A204.1 (cell line): ENCODE results near the gene PLCD3.

ENCODE experiments used
- FAIRE-seq: peaks from 2 replicates; lab custom pipeline; 2012; peaks lifted over from hg19 to GRCh38; lab: Jason Lieb, UNC

The PLCD3 gene

DNA sequence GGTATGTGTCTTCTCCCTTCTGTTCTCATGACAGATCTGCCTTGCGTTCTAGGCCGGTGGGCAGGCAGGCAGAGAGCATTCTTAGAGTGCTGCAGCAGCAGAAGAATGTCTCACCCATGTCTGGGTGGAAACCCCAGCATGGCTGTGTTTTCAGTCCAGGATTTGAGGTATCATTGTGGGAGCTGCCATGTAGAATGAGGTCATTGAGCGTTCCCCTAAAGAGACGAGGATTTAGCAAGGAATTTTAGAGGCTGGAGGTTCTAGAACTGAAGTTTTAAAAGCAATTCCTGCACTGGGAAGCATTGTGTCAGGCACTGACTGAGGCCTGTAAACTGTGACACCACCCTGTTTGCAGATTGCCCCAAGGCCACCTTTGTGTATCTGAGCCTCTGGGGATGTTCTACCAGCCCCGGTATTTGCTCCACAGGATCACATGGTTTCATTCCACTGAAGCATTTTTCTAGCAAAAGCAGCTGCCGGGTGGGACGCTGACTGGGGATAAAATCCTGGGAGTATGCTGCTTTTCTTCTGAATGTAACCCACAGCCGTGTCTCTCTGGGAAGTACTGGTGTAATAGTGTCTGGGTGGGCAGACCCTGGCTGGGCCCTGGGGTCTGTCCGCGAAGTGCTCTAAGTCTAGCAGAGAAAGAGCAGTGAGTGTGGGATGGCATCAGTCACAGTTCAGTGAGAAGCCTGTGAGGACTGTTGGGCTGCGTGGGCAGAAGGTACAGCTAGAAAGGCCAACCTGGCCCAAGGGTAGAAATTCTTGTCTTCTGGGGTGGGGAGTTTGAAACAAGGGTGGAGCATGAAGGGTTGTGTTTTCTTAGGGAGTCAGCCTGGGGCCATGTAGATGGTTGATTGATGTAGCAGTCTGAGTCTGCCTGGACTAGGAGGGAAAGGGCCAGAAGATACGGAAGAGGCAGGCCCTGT lies 30.2 kb downstream of the PLCD3 start:
- FAIRE-seq: no peak

DNA sequence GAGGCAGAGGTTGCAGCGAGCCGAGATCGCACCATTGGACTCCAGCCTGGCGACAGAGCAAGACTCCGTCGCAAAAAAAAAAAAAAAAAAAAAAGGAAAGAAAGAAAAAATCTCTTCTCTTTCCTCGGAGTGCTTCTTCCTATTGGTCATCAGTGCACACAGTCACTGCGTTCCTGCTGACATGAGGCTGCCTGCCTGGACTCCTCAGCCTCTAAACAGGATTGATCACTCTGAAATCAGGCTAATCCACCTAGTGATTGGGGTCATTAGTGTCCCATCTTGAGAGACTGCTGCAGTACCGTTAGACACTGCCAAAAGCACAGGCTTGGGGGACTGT lies 30.8 kb downstream of the PLCD3 start:
- FAIRE-seq: no peak

DNA sequence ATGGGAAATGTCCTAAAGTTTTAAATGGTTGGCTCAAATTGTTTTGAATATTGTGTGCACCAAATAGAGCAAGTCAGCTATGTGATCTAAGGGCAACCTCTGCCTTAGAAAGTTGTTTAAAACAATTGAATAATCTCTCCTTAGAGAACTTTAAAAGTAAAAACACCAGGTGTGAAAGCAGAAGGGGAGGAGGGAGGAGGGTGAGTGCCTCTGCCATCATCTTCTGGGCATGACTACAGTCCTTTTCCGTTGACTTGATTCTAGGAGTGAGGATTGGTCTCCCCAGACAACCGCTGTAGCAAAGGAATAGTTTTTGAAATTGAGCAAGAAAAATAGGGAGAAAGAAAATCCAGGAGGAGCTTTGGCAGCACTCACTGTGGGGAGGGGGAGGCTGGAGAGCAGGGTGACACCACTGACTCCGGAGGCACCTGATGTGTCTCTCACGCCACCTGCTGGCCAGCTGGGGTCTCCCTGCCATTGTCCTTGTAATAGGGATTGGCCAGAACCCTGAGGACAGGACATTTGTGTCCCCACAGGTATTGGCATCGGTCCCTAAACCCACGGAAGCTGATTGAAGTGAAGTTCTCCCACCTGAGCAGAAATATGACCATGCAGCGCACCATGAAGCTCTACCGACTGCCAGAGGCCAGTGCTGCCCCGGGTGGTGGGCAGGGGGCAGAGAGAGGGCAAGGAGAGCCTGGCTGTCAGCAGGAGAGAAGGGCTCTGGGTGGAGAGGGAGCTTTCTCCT lies 33.3 kb downstream of the PLCD3 start:
- no peak for FAIRE-seq

DNA sequence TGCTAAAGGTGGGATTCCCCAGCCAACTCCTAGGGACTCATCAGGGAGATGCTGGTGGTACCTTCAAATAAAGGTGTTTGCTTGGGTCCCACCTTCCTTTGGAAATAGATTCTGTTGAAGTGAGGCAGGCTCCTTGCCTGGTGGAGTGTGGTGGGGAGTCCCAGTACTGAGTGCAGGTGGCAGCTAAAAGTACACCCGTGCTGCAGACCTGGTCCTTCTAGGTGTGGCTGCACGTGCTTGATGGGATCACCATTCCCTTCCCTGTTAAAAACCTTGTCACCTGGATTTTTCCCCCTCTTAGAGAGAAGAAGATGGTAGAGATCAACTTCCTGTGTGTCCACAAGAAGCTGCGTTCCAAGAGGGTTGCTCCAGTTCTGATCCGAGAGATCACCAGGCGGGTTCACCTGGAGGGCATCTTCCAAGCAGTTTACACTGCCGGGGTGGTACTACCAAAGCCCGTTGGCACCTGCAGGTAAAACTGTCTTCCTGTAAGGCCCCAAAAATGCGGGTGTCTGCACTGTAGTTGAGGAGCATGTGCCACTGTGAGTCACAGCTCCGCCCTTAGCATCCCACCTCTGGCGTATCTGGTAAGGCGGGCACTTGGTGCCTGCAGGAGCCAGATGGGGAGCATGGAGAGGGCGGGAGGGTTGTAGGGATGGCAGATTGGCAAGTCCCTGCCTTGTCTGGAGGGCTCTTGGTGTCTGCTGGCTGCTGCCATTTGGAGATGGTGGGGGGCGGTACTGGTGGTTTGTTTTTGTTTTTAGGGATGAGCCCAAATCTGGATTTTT lies 34.0 kb downstream of the PLCD3 start:
- FAIRE-seq: no peak

DNA sequence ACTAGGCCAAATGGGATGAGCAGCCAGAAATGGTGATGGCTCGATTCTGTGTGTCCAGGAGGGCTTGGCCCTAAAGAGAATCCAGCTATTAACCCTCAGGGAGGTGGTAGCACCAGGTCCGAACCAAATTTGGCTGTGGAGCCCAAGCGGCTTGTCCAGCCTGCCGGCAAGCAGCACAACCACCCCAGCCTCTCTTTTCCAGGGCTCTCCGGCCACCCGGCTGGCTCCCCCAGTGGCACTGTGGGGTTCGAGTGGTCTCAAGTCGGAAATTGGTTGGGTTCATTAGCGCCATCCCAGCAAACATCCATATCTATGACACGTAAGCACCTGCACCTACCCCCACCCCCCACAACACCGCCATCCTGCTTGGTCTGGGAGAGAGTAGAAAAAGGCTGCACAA lies 35.4 kb downstream of the PLCD3 start:
- no peak for FAIRE-seq

DNA sequence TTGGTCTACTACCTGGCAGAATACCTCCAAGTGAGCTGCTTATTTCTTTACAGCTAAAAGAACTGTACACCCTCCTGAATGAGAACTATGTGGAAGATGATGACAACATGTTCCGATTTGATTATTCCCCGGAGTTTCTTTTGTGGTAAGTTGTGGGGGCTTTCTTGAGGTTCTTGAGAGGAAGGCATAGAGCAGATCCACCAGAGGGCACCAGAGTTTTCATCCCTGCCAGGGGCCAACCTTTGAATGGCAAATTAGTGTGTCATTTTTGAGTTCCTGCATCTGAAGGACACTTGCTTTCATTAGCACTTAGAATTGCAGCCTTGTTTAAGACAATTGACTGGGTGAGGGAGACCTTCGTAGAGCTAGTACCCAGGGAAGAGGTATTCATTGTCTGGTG lies 36.2 kb downstream of the PLCD3 start:
- FAIRE-seq: no peak

DNA sequence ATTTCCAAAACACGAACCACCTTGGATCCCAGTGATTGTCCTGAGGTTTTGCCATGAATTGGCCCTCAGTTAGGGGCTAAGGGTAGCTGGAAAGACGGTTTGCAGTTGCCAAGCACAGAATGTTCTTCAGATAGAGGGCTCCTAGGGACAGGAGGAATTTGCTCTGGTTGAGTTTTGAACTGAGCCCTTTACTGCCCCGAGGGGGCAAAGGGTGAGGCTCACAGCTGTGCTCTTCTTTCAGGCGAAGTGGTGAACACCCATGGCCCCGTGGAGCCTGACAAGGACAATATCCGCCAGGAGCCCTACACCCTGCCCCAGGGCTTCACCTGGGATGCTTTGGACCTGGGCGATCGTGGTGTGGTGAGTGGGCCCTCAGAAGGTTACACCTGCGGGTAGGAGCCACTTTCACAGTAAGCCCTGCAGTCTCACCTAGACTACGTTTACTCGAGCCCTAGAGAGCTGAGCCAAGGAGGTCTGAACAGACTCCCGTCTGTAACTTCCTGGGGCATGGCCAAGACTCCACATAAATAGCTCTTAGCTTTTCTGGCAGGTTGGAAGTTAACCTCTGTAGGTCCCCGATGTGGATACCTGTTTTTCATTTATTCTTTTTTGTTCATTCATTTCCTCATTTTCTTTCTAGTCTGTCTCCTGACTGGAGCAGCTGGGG lies 38.7 kb downstream of the PLCD3 start:
- no peak for FAIRE-seq

DNA sequence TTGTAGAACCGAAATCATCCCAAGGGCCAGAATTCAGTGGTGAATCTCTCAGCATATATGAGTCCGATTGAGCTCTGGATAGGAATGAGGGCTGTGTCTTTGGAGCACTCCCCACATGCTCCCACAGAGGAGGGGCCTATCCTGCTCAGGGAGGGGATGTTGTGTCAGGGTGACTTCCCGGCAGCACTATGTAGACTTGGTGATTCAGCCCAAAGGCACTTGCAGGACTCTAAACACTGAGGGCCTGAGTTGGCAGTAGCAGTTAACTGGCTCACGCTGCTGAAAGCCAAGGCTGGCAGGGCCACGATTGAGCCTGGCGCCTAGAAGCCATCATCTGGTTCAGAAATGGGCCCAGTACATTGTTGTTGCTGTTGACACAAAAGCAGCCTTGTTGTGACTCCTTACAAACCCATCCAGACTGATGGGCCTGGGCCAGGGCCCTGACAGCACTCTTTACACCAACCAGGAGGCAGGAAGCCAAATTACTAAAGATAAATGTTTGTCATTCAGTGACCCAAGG lies 39.3 kb downstream of the PLCD3 start:
- no peak for FAIRE-seq

DNA sequence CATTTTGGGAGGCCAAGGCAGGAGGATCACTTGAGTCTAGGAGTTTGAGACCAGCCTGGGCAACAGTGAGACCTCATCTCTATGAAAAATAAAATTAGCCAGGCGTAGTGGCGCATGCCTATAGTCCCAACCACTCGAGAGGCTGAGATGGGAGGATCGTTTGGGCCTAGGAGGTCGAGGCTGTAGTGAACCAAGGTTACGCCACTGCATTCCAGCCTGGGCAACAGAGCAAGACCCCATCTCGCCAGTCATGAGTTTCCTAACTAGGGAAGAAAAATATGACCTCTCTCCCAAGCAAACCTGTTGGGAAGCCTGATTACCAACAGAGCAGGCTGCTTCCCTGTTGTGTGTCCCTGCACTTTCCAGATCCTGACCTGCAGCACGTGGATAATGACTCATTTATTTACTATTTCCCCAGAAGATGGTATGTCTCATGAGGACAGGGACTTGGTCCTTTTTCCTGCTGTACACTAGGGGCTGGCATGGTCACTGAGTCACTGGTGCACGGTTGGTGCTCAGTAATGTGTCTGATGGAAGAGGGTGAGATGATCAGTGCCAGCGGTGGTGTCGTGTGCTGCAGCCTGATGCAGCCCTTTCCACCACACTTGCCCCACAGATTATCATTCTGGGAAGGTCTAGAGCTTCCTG lies 40.4 kb downstream of the PLCD3 start:
- FAIRE-seq: no peak

DNA sequence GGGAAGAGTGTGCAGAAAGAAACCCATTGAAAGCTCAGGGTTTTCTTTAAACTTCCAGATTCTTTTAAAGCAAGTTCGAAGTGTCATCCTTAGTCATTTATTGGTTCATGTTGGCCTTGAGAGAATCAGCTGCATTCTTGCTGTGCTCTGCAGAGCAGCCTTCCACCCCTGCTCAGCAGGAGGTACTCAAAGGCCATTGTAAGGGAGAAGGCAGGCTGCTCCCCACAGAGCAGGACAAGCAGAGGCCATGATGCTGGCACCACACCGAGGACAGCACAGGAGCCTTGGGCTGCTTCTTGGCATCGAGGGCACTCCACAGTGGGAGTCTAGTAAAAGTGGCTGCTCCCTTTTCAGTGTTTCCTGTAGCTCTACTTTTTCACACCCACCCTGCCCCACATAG lies 41.6 kb downstream of the PLCD3 start:
- no peak for FAIRE-seq

DNA sequence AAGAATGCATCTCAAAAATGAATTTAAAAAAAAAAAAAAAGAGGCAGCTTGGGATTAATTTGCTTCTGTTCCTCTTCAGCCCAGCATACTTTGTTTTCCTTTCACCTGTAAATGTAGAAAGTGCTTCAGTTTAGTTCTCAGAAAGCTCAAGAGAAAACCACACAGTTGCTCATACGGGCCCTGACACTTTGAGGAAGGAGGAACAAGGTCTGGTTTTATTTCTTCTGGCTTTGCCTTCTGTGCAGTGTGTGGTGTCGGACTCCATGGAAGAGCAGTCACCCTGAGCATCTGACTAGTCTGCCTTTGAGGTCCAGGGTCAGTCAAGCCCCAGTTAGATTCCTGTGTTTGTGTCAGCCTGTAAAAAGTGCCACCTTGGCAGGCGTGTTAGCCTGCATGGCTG lies 43.6 kb downstream of the PLCD3 start:
- no peak for FAIRE-seq

DNA sequence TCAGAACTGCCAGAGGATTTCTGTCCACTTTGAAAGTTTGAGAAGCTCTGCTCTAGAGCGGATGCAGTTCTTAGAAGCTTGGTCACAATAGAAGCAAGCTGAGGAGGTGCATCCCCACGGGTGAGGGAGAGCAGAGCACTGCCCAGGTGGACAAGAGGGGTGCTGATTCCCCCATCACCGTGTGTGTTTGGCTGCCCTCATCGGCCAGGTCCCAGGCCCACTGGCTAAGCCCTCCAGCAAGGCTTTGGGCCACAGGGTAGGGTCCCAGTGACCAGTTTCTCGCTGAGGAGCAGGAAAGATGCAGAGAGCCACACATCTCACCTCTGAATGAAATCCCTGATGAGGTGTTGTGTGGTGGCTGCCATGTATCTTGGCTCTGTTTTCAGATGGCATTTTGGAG lies 44.3 kb downstream of the PLCD3 start:
- FAIRE-seq: no peak

DNA sequence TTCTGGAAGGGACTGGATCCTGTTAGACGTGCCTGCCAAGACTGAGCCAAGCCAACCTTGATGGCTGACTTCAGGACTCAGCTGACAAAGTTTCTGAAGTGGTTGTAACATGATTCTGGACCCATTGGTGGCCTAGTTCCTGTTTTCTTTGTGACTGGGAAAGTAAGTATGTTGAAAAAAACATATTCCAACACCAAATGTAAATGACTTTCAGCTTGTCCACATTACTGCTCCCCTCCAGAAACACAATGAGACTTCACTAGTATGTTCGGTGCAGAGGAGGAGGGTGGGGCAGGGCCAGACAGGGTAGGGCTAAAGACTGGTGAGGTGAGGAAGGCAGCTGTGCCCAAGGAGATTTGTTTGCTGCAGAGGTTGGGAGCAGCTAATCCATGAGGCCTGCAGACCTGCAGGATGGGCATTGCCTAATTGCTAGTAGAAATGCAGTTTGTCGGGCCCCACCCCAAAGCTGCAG lies 44.8 kb downstream of the PLCD3 start:
- FAIRE-seq: no peak

DNA sequence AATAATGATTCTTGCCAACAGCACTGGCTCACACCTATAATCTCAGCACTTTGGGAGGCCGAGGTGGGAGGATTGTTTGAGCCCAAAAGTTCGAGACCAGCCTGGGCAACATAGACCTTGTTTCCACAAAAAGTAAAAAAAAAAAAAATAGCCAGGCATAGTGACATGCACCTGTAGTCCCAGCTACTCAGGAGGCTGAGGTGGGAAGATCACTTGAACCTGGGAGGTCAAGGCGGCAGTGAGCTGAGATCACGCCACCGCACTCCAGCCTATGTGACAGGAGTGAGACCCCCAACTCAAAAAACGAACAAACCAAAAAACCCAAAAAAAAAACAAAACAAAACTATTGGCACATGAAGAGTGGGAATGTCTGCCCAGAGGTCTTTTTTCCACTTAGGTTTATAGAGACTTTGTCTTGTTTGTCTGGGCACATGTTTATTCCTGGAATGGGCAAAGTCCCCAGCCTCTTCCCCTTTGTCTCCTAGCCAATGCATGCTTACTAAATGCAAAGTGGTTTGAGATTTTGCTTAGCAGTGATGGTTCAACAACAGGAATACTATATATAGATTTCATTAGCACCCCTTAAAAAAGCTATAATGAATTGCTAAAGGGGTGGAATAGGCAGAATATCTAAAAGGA lies 45.3 kb downstream of the PLCD3 start:
- no peak for FAIRE-seq

DNA sequence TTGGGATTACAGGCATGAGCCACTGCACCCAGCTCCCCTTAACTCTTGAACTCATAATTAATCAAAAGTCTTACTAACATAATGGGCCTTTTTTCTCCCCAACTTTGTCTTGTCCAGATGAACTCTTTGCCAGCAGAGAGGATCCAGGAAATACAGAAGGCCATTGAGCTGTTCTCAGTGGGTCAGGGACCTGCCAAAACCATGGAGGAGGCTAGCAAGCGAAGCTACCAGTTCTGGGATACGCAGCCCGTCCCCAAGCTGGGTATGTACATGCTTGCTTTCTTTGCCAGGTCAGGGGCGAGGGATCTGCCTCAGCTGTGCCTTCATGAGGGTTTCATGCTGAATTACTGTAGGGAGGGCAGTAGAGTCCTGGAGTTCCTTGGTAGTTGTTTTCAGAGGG lies 45.9 kb downstream of the PLCD3 start:
- FAIRE-seq: no peak

DNA sequence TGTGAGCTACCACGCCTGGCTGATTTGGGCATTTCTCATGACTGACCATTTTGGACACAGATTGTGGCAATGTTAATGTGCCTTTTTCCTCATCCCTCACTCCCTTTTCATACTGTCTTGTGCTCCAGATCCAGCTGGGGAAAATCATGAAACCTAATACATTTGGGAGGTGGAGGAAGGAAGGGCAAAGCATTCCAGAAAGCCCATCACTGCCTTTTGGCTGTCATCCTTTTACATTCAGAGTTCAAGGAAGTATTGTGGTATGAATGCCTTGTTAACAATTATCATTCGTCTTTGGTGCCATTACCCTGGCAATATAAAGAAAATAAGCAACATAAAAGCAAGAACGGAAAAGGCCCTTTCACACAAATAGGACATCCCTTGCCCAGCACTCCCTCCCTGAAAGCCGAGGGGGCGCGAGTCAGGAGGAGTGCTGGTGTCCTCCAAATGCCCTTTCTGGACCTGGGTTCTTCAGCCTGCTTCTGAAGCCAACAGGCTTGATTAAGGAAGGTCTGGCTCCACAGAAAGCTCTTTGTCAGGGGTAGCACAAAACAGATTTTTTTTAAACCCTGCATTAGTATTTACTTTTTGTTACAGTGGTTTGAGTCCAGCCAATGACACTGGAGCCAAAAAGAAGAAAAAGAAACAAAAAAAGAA lies 51.1 kb downstream of the PLCD3 start:
- FAIRE-seq: no peak

DNA sequence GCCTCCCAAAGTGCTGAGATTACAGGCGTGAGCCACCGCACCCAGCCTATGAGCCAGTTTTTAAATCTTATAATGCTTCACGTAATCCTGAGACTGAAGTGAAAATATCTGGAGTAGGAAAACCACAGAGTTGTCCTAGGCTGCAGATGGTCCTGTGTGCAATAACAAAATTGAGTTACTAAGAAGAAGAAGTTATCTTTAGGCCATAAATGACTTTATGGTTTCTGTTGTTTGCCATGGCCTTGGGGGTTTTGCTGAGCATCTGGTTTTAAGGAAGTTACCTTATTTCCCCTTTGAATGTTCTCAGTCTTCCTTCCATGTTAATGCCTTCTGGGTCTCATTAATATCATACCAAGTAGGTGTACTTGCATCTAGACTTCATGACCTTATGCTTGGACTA lies 54.7 kb downstream of the PLCD3 start:
- no peak for FAIRE-seq

DNA sequence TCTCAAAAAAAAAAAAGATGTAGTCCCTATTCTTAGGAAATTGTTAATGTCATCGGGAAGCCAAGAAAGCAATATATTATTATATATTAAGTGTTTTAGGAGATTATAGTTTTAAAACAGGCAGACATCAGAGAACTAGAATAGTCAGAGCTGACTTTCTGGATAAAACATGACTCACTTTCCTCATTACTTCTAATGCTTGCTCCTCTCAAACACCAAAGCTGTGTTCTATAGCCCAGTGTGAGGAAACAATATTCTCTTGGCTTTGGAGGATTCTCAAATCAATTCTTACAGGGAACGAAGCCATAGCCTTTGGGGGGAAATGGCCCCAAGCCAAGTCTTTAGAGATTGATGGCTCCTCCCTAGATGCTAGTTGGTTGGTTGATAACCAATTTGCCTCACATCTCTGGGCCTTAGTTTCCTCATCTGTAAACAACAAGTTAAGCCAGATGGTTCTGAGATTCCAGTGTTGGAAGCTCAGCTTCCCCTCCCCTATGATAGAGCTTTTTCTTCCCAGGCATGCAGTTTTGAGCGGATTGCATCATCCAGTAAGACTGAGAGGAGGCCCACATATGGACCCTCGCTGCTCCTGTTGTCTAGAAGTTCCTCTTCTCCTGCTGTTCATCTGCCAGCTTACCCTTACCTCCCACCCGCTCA lies 58.8 kb downstream of the PLCD3 start:
- no peak for FAIRE-seq

DNA sequence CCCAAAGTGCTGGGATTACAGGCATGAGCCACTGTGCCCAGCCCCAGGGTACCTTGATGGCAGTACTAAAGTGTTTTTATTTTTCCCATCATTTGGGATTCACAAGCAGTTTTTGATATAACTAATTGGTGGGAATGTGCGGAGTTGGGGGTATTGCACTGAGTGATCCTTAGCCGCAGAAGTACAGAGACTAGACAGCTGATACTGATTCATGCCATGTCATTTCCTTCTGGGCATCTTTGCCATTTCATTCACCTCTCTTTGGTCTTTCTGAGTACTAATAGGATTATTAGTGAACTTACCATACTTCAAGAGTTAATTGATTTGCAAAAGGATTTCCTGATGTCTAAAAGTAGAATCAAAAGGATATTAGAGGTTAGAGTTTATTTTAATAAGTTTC lies 61.5 kb downstream of the PLCD3 start:
- no peak for FAIRE-seq

DNA sequence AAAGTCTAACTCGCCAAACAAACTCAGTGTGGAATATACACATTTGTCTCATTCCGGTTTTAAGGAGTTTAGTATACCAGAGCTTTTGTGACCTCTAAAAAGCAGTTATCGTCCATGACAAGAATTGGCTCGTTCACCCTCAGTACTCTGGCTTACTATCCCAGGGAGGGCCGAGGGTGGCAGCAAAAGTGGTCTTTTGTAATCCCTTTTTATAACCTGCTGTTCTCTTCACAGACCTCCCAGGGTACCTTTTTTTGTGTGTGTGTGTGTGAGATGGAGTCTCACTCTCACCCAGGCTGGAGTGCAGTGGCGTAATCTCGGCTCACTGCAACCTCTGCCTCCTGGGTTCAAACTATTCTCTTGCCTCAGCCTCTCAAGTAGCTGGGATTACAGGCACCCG lies 62.3 kb downstream of the PLCD3 start:
- no peak for FAIRE-seq
